H9 (cell line): ENCODE measurements around the gene NACC2. TPM values are rescaled to one million over a fixed set of nuclear protein-coding genes. Genes with fewer than 3 reads are reported as not detected.

Source experiments
- DNase-seq: peaks from one replicate; pipeline ENCODE4 v3.0.0-alpha.2; 2017
- H2AFZ ChIP-seq: one replicate; pipeline ENCODE4 v1.6.1; 2013; ENCODE audit warnings: mild to moderate bottlenecking, low read length, control low read depth, moderate library complexity
- H2AK5ac ChIP-seq: 2 replicates; pipeline ENCODE4 v1.6.1; 2013; ENCODE audit warnings: low read length, control low read depth, mixed read lengths; ENCODE audit not compliant: insufficient read length
- H2BK120ac ChIP-seq: one replicate; pipeline ENCODE4 v1.6.1; 2013; ENCODE audit warnings: low read depth, mild to moderate bottlenecking, low read length, control low read depth, inconsistent platforms; ENCODE audit not compliant: poor library complexity, severe bottlenecking
- H2BK12ac ChIP-seq: 2 replicates; pipeline ENCODE4 v1.6.1; 2013; ENCODE audit warnings: low read length, control low read depth, mixed read lengths, low read depth; ENCODE audit not compliant: insufficient read length
- H2BK15ac ChIP-seq: 2 replicates; pipeline ENCODE4 v1.6.1; 2013; ENCODE audit warnings: low read depth, low read length, control low read depth
- H2BK20ac ChIP-seq: one replicate; pipeline ENCODE4 v1.6.1; 2013; ENCODE audit warnings: low read depth, mild to moderate bottlenecking, low read length, control low read depth, inconsistent platforms; ENCODE audit not compliant: poor library complexity, severe bottlenecking
- H2BK5ac ChIP-seq: 2 replicates; pipeline ENCODE4 v1.6.1; 2013; ENCODE audit warnings: low read length, control low read depth, mixed read lengths; ENCODE audit not compliant: insufficient read length
- H3K14ac ChIP-seq: 2 replicates; pipeline ENCODE4 v1.6.1; 2013; ENCODE audit warnings: low read length, control low read depth; ENCODE audit not compliant: insufficient read depth
- H3K18ac ChIP-seq: 2 replicates; pipeline ENCODE4 v1.6.1; 2013; ENCODE audit warnings: low read depth, mild to moderate bottlenecking, mixed read lengths, low read length, control low read depth; ENCODE audit not compliant: insufficient read length
- H3K23ac ChIP-seq: 2 replicates; pipeline ENCODE4 v1.6.1; 2013; ENCODE audit warnings: low read length, control low read depth, mixed read lengths, low read depth; ENCODE audit not compliant: insufficient read length
- H3K23me2 ChIP-seq: 2 replicates; pipeline ENCODE4 v1.6.1; 2013; ENCODE audit warnings: low read depth, mild to moderate bottlenecking, mixed read lengths, low read length, control low read depth; ENCODE audit not compliant: insufficient read length, poor library complexity, severe bottlenecking
- H3K27ac ChIP-seq: 2 replicates; pipeline ENCODE4 v1.5.1; 2013; ENCODE audit warnings: low read length, control low read depth, mixed read lengths, low read depth; ENCODE audit not compliant: insufficient read length
- H3K27me3 ChIP-seq: 2 replicates; pipeline ENCODE4 v1.6.1; 2013; ENCODE audit warnings: low read length, control low read depth, inconsistent platforms; ENCODE audit not compliant: insufficient read depth
- H3K4ac ChIP-seq: 2 replicates; pipeline ENCODE4 v1.6.1; 2013; ENCODE audit warnings: low read depth, mild to moderate bottlenecking, control low read depth, inconsistent platforms, low read length, moderate library complexity
- H3K4me1 ChIP-seq: 2 replicates; pipeline ENCODE4 v1.6.1; 2013; ENCODE audit warnings: low read length, control low read depth, inconsistent platforms; ENCODE audit not compliant: insufficient read depth
- H3K4me2 ChIP-seq: 2 replicates; pipeline ENCODE4 v1.6.1; 2013; ENCODE audit warnings: low read length, control low read depth, mixed read lengths; ENCODE audit not compliant: insufficient read length, insufficient read depth
- H3K56ac ChIP-seq: 2 replicates; pipeline ENCODE4 v1.6.1; 2013; ENCODE audit warnings: low read depth, mild to moderate bottlenecking, mixed read lengths, low read length, control low read depth; ENCODE audit not compliant: insufficient read length
- H3K79me1 ChIP-seq: 2 replicates; pipeline ENCODE4 v1.6.1; 2013; ENCODE audit warnings: low read depth, mild to moderate bottlenecking, moderate library complexity, low read length, control low read depth, inconsistent platforms; ENCODE audit not compliant: insufficient read depth, poor library complexity, severe bottlenecking
- H3K79me2 ChIP-seq: 2 replicates; pipeline ENCODE4 v1.6.1; 2013; ENCODE audit warnings: low read length, control low read depth, inconsistent platforms; ENCODE audit not compliant: insufficient read depth
- H3K9ac ChIP-seq: 2 replicates; pipeline ENCODE4 v1.6.1; 2013; ENCODE audit warnings: low read length, control low read depth, mixed read lengths; ENCODE audit not compliant: insufficient read length; ENCODE audit errors: extremely low read depth
- H3K9me3 ChIP-seq: one replicate; pipeline ENCODE4 v1.6.1; 2013; ENCODE audit warnings: low read depth, low read length, inconsistent platforms; ENCODE audit not compliant: control insufficient read depth
- H3T11ph ChIP-seq: one replicate; pipeline ENCODE4 v1.6.1; 2013; ENCODE audit warnings: mild to moderate bottlenecking, low read length, control low read depth, inconsistent platforms
- H4K20me1 ChIP-seq: one replicate; pipeline ENCODE4 v1.6.1; 2013; ENCODE audit not compliant: control insufficient read depth, insufficient read length, insufficient read depth
- H4K5ac ChIP-seq: 2 replicates; pipeline ENCODE4 v1.6.1; 2013; ENCODE audit warnings: low read depth, mild to moderate bottlenecking, mixed read lengths, low read length, control low read depth; ENCODE audit not compliant: insufficient read length
- H4K8ac ChIP-seq: replicated peaks from 2 replicates; pipeline ENCODE4 v1.6.1; 2013; ENCODE audit warnings: low read length, control low read depth, mixed read lengths, low read depth; ENCODE audit not compliant: insufficient read length
- H4K91ac ChIP-seq: 2 replicates; pipeline ENCODE4 v1.6.1; 2013; ENCODE audit warnings: low read depth, mild to moderate bottlenecking, moderate library complexity, mixed read lengths, low read length, control low read depth; ENCODE audit not compliant: insufficient read length
- H3K27ac Mint-ChIP-seq, 3 experiments: 2 replicates in 2 of 3; 3 replicates in 1 of 3; pipeline ENCODE4 v1.8.0; 2020 to 2021; ENCODE audit warnings: mixed read lengths in 3 of 3, mild to moderate bottlenecking in 1 of 3, moderate library complexity in 1 of 3
- H3K27me3 Mint-ChIP-seq: 2 replicates; pipeline ENCODE4 v1.8.0; 2021; ENCODE audit warnings: low read depth, mild to moderate bottlenecking, moderate library complexity, mixed read lengths
- H3K36me3 Mint-ChIP-seq, 3 experiments: 2 replicates in 2 of 3; 3 replicates in 1 of 3; pipeline ENCODE4 v1.8.0; 2020 to 2021; ENCODE audit warnings: low read depth in 3 of 3, mixed read lengths in 3 of 3; ENCODE audit not compliant: insufficient read depth in 1 of 3
- H3K4me1 Mint-ChIP-seq, 2 experiments: 2 replicates each; pipeline ENCODE4 v1.8.0; 2020; ENCODE audit warnings: mixed read lengths in 2 of 2
- H3K4me3 Mint-ChIP-seq, 2 experiments: 2 replicates in 1 of 2; 3 replicates in 1 of 2; pipeline ENCODE4 v1.8.0; 2020 to 2021; ENCODE audit warnings: mild to moderate bottlenecking in 2 of 2, mixed read lengths in 2 of 2, moderate library complexity in 1 of 2
- H3K9me3 Mint-ChIP-seq, 2 experiments: 2 replicates in 1 of 2; 3 replicates in 1 of 2; pipeline ENCODE4 v1.8.0; 2020; ENCODE audit warnings: mild to moderate bottlenecking in 2 of 2, mixed read lengths in 2 of 2, moderate library complexity in 1 of 2
- CTCF ChIP-seq: fragments of 200-600 bp; sonication (generic); conservative IDR thresholded peaks from 3 replicates; pipeline ENCODE4 v1.8.0; 2021; ENCODE audit warnings: antibody characterized with exemption, mild to moderate bottlenecking
- whole genome bisulfite sequencing: extraction: QIAGEN DNeasy Blood & Tissue Kit; methylation state at CpG from one replicate; pipeline ENCODE4 v1.1.7; 2013; ENCODE audit warnings: missing lambda C conversion rate, low lambda C conversion rate, mixed read lengths; ENCODE audit not compliant: insufficient read length; ENCODE audit errors: extremely low coverage; 5-methylcytosine and 5-hydroxymethylcytosine counted together
- total RNA-seq: library from RNA; stranded (reverse); gene quantifications from 2 replicates; pipeline ENCODE4 v1.2.1, GENCODE V29; 2021

NACC2 gene
- total RNA-seq, 1 experiment from 2014 or later: 11.5 TPM

DNA sequence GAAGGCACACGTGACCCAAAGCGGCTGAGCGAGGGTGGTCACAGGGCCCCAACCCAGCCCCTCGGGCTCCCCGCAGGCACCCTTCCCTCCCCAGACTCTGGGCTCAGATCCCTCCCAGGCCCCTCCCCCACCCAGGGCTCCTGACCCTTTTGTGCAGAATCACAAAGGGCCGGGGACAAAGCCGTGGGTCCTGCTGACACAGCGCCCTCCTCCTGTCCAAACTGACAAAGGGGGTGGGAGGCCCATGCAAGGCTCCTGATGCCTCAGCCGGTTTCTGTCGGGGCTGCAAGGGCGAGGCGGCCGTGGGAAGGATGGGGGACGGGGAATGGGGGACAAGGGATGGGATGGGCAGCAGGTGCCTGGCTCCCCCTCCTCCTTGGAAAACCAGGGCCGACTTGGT lies 90.4 kb downstream of the NACC2 start:
- no peaks in the 10 kb centered on the region for H3K9me3 ChIP-seq
- H3K14ac ChIP-seq: peak overlapping the region; percentile 70
- Mint-ChIP-seq H3K27me3 (no peaks in the 10 kb centered on the region), H3K4me1 (peaks cover 39 to 59% of the 10 kb centered on the region in 2 experiments), H3K4me3 (no peak overlapping the region; a peak in 2 of 5 replicates), H3K36me3 (0 out of 7 replicates have a peak, but pooled peaks cover 0 to 4% (median 0%) of the 10 kb centered on the region in 3 experiments), H3K27ac (no peak overlapping the region), H3K9me3 (no peaks in the 10 kb centered on the region; a peak in 1 of 5 replicates)
- H4K20me1 ChIP-seq: no peaks in the 10 kb centered on the region
- whole genome bisulfite sequencing: no CpG with 5 or more reads among the region's 15 CpGs
- no peak overlapping the region for H4K5ac ChIP-seq
- H3K18ac ChIP-seq: peak overlapping the region; percentile 68
- H3K79me1 ChIP-seq: no peaks in the 10 kb centered on the region
- H3K23ac ChIP-seq: no peak overlapping the region
- no peak overlapping the region for H3K4me2 ChIP-seq
- H4K8ac ChIP-seq: no peak overlapping the region
- H3K23me2 ChIP-seq: no peaks in the 10 kb centered on the region
- H2AK5ac ChIP-seq: no peak overlapping the region
- H3K9ac ChIP-seq: no peak overlapping the region
- no peaks in the 10 kb centered on the region; the same call in 1 of the 2 replicates for H3K4me1 ChIP-seq
- H2BK15ac ChIP-seq: no peak overlapping the region
- H4K91ac ChIP-seq: no peak overlapping the region
- H3T11ph ChIP-seq: no peak overlapping the region
- peak; percentile 67 for DNase-seq
- TF ChIP-seq CTCF: peak; percentile 32; the same call in 2 of the 3 replicates
- H2AFZ ChIP-seq: no peak overlapping the region
- H2BK120ac ChIP-seq: no peak overlapping the region
- no peak overlapping the region for H3K4ac ChIP-seq
- H2BK20ac ChIP-seq: no peak overlapping the region
- H2BK5ac ChIP-seq: no peak overlapping the region
- no peaks in the 10 kb centered on the region for H3K79me2 ChIP-seq
- no peak overlapping the region for H2BK12ac ChIP-seq
- no peak overlapping the region for H3K27ac ChIP-seq
- H3K56ac ChIP-seq: no peak overlapping the region
- H3K27me3 ChIP-seq: no peaks in the 10 kb centered on the region
